T-helper 1 cell treated with Interleukin-12 subunit alpha and Interleukin-12 subunit beta and Interleukin-4 antibody, amounts not matched to agents 30 μg/mL and 1 μg/mL, for 36 hours (primary cell): ENCODE measurements around the gene RERG.
A peak's percentile ranks its signal among the peaks of the same experiment; 100 is the strongest.

Source experiments
- H3K27ac Mint-ChIP-seq: one replicate; pipeline ENCODE4 v1.8.0; 2021; ENCODE audit warnings: mild to moderate bottlenecking, mixed read lengths
- H3K27me3 Mint-ChIP-seq: one replicate; pipeline ENCODE4 v1.8.0; 2021; ENCODE audit warnings: low read depth, mixed read lengths
- H3K36me3 Mint-ChIP-seq: one replicate; pipeline ENCODE4 v1.8.0; 2021; ENCODE audit warnings: low read depth, mixed read lengths
- H3K4me1 Mint-ChIP-seq: one replicate; pipeline ENCODE4 v1.8.0; 2021; ENCODE audit warnings: low read depth, mixed read lengths
- H3K4me3 Mint-ChIP-seq: one replicate; pipeline ENCODE4 v1.8.0; 2021; ENCODE audit warnings: mild to moderate bottlenecking, moderate library complexity, mixed read lengths
- H3K9me3 Mint-ChIP-seq: one replicate; pipeline ENCODE4 v1.8.0; 2021; ENCODE audit warnings: mixed read lengths

The RERG gene

GRCh38 chr12:15220915-15221885 is at the start of gene RERG:
Gene RERG, minus strand, starts transcription at chr12:15221417. Its CDS starts 3,928 bp downstream, at chr12:15217489.
- H3K4me1 Mint-ChIP-seq = no peaks in the 10 kb centered on the region
- no peak within 1 kb of the TSS for H3K27ac Mint-ChIP-seq
- peaks cover 46% of the 10 kb centered on the region for H3K27me3 Mint-ChIP-seq

GRCh38 chr12:15270591-15270990 is 49.4 kb upstream of the RERG start:
- H3K9me3 Mint-ChIP-seq = no peaks in the 10 kb centered on the region
- no peaks in the 10 kb centered on the region for H3K4me1 Mint-ChIP-seq
- H3K4me3 Mint-ChIP-seq = no peak overlapping the region
- no peaks in the 10 kb centered on the region for H3K27me3 Mint-ChIP-seq
- H3K36me3 Mint-ChIP-seq = no peaks in the 10 kb centered on the region
- no peak overlapping the region for H3K27ac Mint-ChIP-seq

More at GRCh38 chr12:15220915-15221885, at the start of gene RERG:
- Mint-ChIP-seq H3K4me3 (peak within 1 kb of the TSS; percentile 38), H3K9me3 (no peaks in the 10 kb centered on the region), H3K36me3 (no peaks in the 10 kb centered on the region)

GRCh38 chr12:15268927-15269552 is 47.8 kb upstream of the RERG start:
- Mint-ChIP-seq H3K36me3 (no peaks in the 10 kb centered on the region), H3K4me3 (no peak overlapping the region), H3K27me3 (peaks cover under 1% of the 10 kb centered on the region), H3K9me3 (no peaks in the 10 kb centered on the region), H3K27ac (no peak overlapping the region), H3K4me1 (no peaks in the 10 kb centered on the region)

- Mint-ChIP-seq H3K27ac (no peak overlapping the region), H3K9me3 (no peaks in the 10 kb centered on the region), H3K4me1 (no peaks in the 10 kb centered on the region), H3K36me3 (no peaks in the 10 kb centered on the region), H3K27me3 (peaks cover 3% of the 10 kb centered on the region), H3K4me3 (no peak overlapping the region)
Observed at GRCh38 chr12:15268309-15268708, 47.1 kb upstream of the RERG start.

GRCh38 chr12:15265875-15266274 is 44.7 kb upstream of the RERG start:
- no peak overlapping the region for H3K4me3 Mint-ChIP-seq
- no peaks in the 10 kb centered on the region for H3K36me3 Mint-ChIP-seq
- H3K4me1 Mint-ChIP-seq = no peaks in the 10 kb centered on the region
- H3K27me3 Mint-ChIP-seq = peaks cover 6% of the 10 kb centered on the region
- H3K27ac Mint-ChIP-seq = no peak overlapping the region
- H3K9me3 Mint-ChIP-seq = no peaks in the 10 kb centered on the region

- H3K4me1 Mint-ChIP-seq = no peaks in the 10 kb centered on the region
- H3K27me3 Mint-ChIP-seq = peaks cover 33% of the 10 kb centered on the region
- no peaks in the 10 kb centered on the region for H3K36me3 Mint-ChIP-seq
- peaks cover 5% of the 10 kb centered on the region for H3K9me3 Mint-ChIP-seq
- no peak overlapping the region for H3K4me3 Mint-ChIP-seq
- H3K27ac Mint-ChIP-seq = no peak overlapping the region
Observed at GRCh38 chr12:15256761-15257160, 35.5 kb upstream of the RERG start.

GRCh38 chr12:15253990-15254389 is 32.8 kb upstream of the RERG start:
- H3K36me3 Mint-ChIP-seq = no peaks in the 10 kb centered on the region
- H3K4me1 Mint-ChIP-seq = no peaks in the 10 kb centered on the region
- H3K9me3 Mint-ChIP-seq = peaks cover 5% of the 10 kb centered on the region
- no peak overlapping the region for H3K4me3 Mint-ChIP-seq
- no peak overlapping the region for H3K27ac Mint-ChIP-seq
- peaks cover 38% of the 10 kb centered on the region for H3K27me3 Mint-ChIP-seq

GRCh38 chr12:15244926-15245325 is 23.7 kb upstream of the RERG start:
- no peak overlapping the region for H3K4me3 Mint-ChIP-seq
- H3K4me1 Mint-ChIP-seq = no peaks in the 10 kb centered on the region
- peaks cover 16% of the 10 kb centered on the region for H3K27me3 Mint-ChIP-seq
- no peak overlapping the region for H3K27ac Mint-ChIP-seq
- no peaks in the 10 kb centered on the region for H3K9me3 Mint-ChIP-seq
- H3K36me3 Mint-ChIP-seq = no peaks in the 10 kb centered on the region

GRCh38 chr12:15244341-15244740 is 23.1 kb upstream of the RERG start:
- no peak overlapping the region for H3K4me3 Mint-ChIP-seq
- H3K27me3 Mint-ChIP-seq = peaks cover 16% of the 10 kb centered on the region
- H3K9me3 Mint-ChIP-seq = no peaks in the 10 kb centered on the region
- no peaks in the 10 kb centered on the region for H3K4me1 Mint-ChIP-seq
- no peak overlapping the region for H3K27ac Mint-ChIP-seq
- no peaks in the 10 kb centered on the region for H3K36me3 Mint-ChIP-seq

GRCh38 chr12:15243102-15243501 is 21.9 kb upstream of the RERG start:
- no peaks in the 10 kb centered on the region for H3K9me3 Mint-ChIP-seq
- H3K27ac Mint-ChIP-seq = no peak overlapping the region
- no peaks in the 10 kb centered on the region for H3K4me1 Mint-ChIP-seq
- no peaks in the 10 kb centered on the region for H3K36me3 Mint-ChIP-seq
- H3K4me3 Mint-ChIP-seq = no peak overlapping the region
- peaks cover 8% of the 10 kb centered on the region for H3K27me3 Mint-ChIP-seq

GRCh38 chr12:15240898-15241297 is 19.7 kb upstream of the RERG start:
- Mint-ChIP-seq H3K4me3 (no peak overlapping the region), H3K9me3 (no peaks in the 10 kb centered on the region), H3K36me3 (no peaks in the 10 kb centered on the region), H3K4me1 (no peaks in the 10 kb centered on the region), H3K27me3 (peaks cover 11% of the 10 kb centered on the region), H3K27ac (no peak overlapping the region)

GRCh38 chr12:15234508-15234907 is 13.3 kb upstream of the RERG start:
- no peaks in the 10 kb centered on the region for H3K36me3 Mint-ChIP-seq
- no peaks in the 10 kb centered on the region for H3K4me1 Mint-ChIP-seq
- peaks cover 14% of the 10 kb centered on the region for H3K27me3 Mint-ChIP-seq

GRCh38 chr12:15234011-15234410 is 12.8 kb upstream of the RERG start:
- Mint-ChIP-seq H3K27me3 (peaks cover 17% of the 10 kb centered on the region), H3K9me3 (no peaks in the 10 kb centered on the region), H3K4me1 (no peaks in the 10 kb centered on the region), H3K4me3 (no peak overlapping the region), H3K36me3 (no peaks in the 10 kb centered on the region), H3K27ac (no peak overlapping the region)

More at GRCh38 chr12:15234508-15234907, 13.3 kb upstream of the RERG start:
- Mint-ChIP-seq H3K9me3 (no peaks in the 10 kb centered on the region), H3K4me3 (no peak overlapping the region), H3K27ac (no peak overlapping the region)

GRCh38 chr12:15232959-15233358 is 11.7 kb upstream of the RERG start:
- H3K27ac Mint-ChIP-seq = no peak overlapping the region
- H3K27me3 Mint-ChIP-seq = peaks cover 23% of the 10 kb centered on the region
- H3K4me1 Mint-ChIP-seq = no peaks in the 10 kb centered on the region
- H3K4me3 Mint-ChIP-seq = no peak overlapping the region
- H3K36me3 Mint-ChIP-seq = no peaks in the 10 kb centered on the region
- no peaks in the 10 kb centered on the region for H3K9me3 Mint-ChIP-seq

- Mint-ChIP-seq H3K27me3 (peaks cover 25% of the 10 kb centered on the region), H3K4me1 (no peaks in the 10 kb centered on the region), H3K9me3 (no peaks in the 10 kb centered on the region), H3K36me3 (no peaks in the 10 kb centered on the region), H3K4me3 (no peak overlapping the region), H3K27ac (no peak overlapping the region)
Observed at GRCh38 chr12:15231493-15231892, 10.3 kb upstream of the RERG start.
